HG02870 (cell line): ENCODE measurements around the gene RAC3.

ENCODE experiments used
- ATAC-seq: cut with Tn5 transposase; IDR thresholded peaks from one replicate; pipeline ENCODE4 v1.9.1; 2021; ENCODE audit warnings: mild to moderate bottlenecking, moderate library complexity; ENCODE audit not compliant: unreplicated experiment

RAC3 gene

GRCh38 chr17:82011617-82012187 lies 19.8 kb upstream of the RAC3 start:
- ATAC-seq = no peak

- ATAC-seq = no peak
These were observed 19.2 kb upstream of the RAC3 start for GRCh38 chr17:82012261-82012639.

GRCh38 chr17:82012640-82013295 lies 18.7 kb upstream of the RAC3 start:
- ATAC-seq = no peak

- ATAC-seq = no peak
These were observed 18.1 kb upstream of the RAC3 start for GRCh38 chr17:82013341-82013740.

- ATAC-seq = no peak
These were observed 17.6 kb upstream of the RAC3 start for GRCh38 chr17:82013772-82014321.

GRCh38 chr17:82014432-82014831 lies 17.0 kb upstream of the RAC3 start:
- ATAC-seq = no peak

- no peak for ATAC-seq
These were observed 16.5 kb upstream of the RAC3 start for GRCh38 chr17:82014971-82015310.

- no peak for ATAC-seq
These were observed 16.0 kb upstream of the RAC3 start for GRCh38 chr17:82015311-82015971.

- no peak for ATAC-seq
These were observed 15.2 kb upstream of the RAC3 start for GRCh38 chr17:82016061-82016874.

GRCh38 chr17:82016875-82017459 lies 14.5 kb upstream of the RAC3 start:
- ATAC-seq = no peak

- ATAC-seq = no peak
These were observed 13.8 kb upstream of the RAC3 start for GRCh38 chr17:82017612-82018151.

GRCh38 chr17:82018152-82018988 lies 13.1 kb upstream of the RAC3 start:
- ATAC-seq = no peak

- no peak for ATAC-seq
These were observed 12.3 kb upstream of the RAC3 start for GRCh38 chr17:82018989-82019689.

- no peak for ATAC-seq
These were observed 11.5 kb upstream of the RAC3 start for GRCh38 chr17:82019690-82020571.

- ATAC-seq = no peak
These were observed 10.8 kb upstream of the RAC3 start for GRCh38 chr17:82020572-82021106.

GRCh38 chr17:82021107-82021899 lies 10.2 kb upstream of the RAC3 start:
- ATAC-seq = no peak

- ATAC-seq = no peak
These were observed 9.6 kb upstream of the RAC3 start for GRCh38 chr17:82021900-82022309.
